Stimulated activated CD4-positive, alpha-beta T cell treated with anti-CD3 and anti-CD28 coated beads, TNF-alpha, amount 100 ng/mL, for 48 hours (primary cell): ENCODE data around the gene CACNA1C.
"Not testable (repeated sequence)": the region's sequence is repeated elsewhere in the genome, so short reads cannot be mapped to it uniquely, and the experiment has no call there.

ENCODE experiments used
- DNase-seq, 3 donors: peaks; one replicate each; pipeline ENCODE4 v3.0.0-alpha.2; 2020; ENCODE audit warnings: low read depth in 3 of 3

CACNA1C gene

DNA sequence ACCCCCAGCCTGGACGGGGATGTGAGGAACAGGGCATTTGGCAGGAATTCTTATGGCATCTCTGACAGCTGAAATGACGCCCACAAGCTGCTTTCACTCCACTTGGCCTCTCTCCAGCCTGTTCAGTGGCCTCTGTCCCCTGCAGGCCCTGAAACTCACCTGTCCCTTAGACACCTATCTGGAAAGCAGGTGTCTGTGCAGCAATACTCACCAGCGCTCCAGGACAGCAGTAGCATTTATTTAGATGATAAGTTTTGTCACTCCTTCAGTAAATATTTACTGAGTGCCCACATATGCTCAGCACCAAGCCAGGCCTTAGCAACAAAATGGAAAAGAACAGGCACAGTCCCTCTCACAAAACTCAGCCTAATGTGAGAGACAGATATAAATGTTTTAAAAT, 430.9 kb downstream of the CACNA1C start:
- DNase-seq = no peak

DNA sequence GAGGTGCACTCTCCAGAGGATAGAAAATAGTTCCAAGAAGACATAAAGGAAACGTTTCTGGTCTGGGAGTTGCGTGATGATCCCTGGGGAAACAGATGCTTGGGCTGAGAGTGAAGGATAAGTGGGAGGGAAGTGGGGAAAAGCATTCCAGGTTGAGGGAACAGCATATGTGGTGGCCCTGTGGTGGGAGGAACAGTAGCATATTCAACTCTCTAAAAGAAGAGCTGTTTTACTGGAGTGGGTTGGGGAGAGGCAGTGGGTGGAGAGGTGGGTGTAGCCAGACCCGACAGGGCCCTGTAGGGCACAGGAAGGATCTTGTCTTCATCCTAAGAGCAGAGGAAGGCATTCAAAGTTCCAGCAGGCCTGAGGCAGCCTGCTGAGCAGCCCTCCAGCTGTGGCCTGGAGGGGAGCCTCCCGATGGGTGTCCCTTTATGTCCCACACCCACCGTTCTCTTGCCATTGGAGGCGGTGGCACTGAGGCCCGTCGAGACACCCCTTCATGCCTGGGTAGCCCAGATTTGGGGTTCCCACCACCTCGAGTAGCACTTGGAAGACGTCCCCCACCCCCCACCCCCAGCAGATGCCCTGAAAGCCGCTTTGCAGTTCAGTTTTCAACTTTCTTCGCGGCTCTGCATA, 431.5 kb downstream of the CACNA1C start:
- no peak for DNase-seq

DNA sequence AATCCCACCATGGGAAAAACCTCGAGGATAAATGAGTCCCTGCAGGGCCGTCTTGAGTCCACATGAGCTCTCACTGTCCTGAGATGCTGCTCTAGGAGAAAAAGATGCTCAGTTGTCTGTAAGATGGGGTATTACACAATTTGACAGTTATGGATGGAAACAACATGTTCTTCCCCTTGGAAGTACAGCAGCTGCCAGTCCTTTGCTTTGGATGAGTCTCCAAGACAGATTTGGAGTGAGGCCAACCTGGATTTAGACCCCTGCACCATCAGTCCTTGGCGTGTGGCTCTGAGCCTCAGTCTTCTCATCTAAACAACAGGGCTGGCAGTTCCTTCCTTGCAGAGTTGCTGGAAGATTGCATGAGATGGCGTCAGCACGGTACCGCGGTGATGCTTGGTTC, 432.9 kb downstream of the CACNA1C start:
- DNase-seq = no peak

DNA sequence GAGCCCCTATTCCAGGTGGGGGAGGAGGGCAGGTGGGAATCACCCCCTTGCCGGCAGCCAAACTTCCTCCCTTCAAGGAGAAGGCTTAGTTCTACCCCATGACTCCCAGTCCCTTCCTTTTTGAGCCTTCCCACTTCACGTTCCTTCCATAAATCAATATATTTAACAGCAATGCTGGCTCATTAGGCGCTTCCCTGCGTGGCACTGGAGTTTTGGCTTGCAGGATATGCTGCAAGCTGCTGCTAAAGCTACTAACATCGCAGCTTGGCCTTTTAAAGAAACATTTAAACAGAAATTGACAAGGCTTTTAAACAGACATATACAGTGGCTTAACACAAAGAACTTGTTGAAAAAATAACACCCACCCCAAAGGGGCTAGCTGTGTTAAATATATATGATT, 434.0 kb downstream of the CACNA1C start:
- DNase-seq = no peak

DNA sequence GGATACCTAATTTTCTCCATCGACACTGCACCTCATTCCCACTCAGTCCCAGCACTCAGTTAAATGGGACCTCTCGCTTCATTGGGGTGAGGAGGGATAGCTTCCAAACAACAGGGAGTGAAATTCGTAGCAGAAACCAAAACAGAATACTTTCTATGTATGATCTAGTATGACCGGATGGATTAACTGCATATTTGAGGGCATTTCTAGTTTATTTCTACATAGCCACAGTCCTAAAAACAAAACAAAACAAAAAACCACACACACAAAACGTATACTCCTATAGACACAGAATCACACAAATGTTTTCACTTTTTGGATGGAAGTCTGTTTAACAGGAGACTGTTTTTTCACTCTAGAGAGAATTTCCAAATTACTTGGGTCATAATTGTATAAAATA, 434.5 kb downstream of the CACNA1C start:
- no peak for DNase-seq

- DNase-seq = no peak
These were observed 435.3 kb downstream of the CACNA1C start for GRCh38 chr12:2488131-2488530.

- DNase-seq = no peak
These were observed 435.8 kb downstream of the CACNA1C start for GRCh38 chr12:2488596-2488995.

DNA sequence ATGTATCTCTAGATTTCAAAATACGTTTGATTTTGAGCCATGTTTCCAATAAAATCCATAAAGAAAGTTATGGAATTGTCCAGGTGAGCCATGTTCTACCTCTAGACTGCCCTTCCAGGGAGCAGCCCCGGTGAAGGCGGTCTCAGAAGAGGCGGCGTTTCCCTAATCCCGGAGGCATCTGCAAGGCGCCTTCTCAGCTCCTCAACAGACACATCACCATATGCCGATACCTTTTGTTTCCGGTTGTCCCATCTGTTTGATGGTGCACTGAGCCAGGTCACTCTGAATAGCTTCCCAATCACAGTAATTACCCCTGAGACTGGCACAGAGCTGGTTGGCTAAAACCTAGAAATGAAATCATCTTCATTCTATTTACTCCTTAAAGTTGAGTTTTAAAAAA, 436.5 kb downstream of the CACNA1C start:
- DNase-seq = no peak

DNA sequence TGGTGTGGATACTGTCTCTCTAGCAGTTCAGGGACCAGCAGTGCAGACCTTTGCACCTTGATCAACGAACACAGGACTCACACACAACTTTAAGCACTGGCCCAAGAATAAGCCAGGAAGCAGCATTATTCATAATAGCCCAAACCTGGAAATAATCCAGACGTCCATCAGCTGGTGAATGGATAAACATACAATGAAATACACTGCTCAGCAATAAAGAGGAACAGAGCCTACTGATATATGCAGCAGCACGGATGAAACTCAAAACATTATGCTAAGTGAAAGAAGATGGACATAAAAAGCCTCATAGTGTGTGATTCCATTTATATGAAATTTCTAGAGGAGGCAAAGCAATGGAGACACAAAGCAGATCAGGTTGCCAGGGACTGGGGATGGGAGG, 438.0 kb downstream of the CACNA1C start:
- no peak for DNase-seq

- not testable (repeated sequence) for DNase-seq
These were observed 438.6 kb downstream of the CACNA1C start for GRCh38 chr12:2491349-2491748.

DNA sequence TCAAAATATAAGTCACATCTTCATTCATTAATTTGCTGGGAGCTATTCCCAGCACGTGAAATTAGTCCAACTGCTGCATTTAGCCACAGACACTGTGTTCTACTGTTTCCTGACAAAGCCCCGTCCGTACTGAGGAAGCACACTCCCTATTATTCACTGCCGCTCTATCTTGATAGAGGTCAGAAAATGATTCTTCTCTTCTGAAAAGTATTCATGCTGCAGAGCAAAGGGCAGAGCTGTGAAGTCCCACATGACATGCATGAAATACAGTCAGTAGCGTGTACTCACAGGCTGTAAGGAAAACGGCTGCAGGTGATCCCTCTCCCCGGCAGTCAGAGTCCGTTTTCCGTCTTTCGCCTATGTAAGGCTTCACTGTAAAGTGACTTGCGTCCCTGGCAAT, 439.4 kb downstream of the CACNA1C start:
- DNase-seq = no peak

DNA sequence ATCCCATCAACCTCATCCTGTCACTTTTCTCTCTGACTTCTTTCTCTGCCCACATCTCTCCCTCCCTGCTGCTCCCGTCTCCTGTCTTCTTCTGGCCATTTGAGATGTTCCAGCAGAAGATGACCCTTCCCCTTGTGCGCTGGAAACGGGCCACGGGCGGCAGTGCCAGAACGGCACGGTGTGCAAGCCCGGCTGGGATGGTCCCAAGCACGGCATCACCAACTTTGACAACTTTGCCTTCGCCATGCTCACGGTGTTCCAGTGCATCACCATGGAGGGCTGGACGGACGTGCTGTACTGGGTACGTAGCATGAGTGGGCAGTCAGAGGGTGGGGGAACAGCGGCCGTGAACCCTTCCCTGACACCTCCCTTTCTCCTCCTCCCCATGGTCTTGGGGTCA, 440.3 kb downstream of the CACNA1C start:
- no peak for DNase-seq

GRCh38 chr12:2494486-2495192, 441.9 kb downstream of the CACNA1C start:
- no peak for DNase-seq

DNA sequence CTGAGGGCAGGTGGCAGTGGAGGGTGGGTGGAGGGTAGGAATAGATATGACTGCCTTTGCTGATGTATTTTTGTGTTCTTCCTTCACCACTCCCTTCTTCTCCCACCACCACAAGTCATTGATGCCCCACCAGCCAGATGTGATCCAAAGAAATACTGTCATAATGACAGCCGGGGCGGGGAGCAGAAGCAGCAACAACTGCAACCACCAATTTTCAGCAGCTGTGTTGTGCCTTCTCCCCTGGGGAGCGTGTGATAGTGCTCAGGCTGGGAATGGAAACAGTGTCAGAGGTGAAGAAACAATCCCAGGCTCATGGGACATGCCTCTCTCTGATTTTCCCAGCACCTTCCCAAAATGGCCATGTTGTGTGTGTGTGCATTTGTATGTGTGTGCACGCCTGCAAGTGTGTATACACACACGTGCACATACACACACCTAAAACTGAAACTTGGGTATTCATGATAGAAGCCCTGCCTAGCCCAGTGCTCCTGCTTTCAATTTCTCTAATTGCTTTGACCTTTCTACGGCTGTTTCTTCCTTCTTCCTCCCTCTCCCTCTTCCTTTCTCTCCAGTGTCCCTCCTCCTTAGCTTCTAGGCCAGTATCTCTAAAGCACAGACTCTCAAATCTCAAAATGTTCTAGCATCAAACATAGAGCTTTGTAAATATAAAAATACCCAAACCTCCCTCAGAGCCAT, 442.8 kb downstream of the CACNA1C start:
- DNase-seq = no peak

DNA sequence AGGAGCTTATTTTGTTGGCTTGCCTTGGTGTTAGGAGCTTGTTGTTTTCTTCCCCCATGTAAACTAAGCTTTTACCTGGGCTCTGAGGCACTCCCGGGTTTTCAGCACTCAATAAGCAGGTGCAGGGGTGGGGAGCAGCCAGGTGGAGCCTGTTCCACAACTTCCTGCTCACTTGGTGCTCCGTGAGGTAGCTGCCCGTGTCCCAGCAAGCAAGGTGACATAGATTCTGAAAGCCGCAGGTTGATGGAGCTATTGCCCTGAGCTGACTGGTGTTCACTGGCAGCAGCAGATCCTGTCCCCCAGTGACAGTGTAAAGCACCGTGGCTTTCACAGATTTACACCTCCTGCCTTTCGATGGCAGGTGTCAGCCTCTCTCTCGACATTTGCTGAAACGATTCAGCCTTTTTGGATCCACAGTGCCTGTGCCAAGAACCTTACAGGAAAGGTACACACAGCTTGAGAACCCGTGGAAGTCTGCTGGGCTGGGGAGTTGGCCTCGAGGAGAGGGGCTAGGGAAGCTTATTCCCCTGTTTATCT, 446.2 kb downstream of the CACNA1C start:
- DNase-seq = no peak

DNA sequence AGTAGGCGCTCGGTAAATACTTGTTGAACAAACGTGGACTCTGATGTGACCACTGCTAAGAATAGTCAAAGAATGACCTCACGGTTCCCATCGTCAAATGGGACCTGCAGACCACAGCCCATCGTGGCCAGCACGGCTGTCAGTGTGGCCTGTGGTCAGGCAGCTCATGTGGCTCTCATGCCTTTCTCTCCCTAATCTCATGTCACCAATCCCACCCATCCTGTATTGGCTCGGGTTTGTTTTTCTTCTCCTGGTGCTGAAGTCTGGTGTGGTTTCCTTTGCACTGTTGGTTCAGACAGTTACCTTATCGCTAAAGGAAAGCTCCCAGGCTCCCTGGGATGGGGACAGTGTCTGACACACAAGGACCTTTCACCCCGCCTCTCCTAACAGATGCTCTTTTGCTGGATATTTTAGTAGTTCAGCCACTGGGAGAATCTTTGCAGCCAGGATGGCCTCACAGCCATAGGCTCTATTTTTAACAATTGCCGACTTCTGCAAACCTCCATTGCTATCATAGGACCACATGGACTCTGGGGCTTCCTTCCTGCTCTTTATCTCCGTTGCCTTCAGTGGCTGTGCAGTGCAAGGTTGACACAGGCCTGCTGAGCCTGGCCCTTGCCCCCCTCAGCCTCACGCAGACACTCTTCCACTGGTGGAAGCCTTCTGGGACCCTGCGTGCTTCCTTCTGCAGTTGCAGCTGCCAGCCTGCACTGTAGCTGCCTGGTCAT, 448.8 kb downstream of the CACNA1C start:
- no peak for DNase-seq

GRCh38 chr12:2503036-2503435, 450.2 kb downstream of the CACNA1C start:
- no peak for DNase-seq

DNA sequence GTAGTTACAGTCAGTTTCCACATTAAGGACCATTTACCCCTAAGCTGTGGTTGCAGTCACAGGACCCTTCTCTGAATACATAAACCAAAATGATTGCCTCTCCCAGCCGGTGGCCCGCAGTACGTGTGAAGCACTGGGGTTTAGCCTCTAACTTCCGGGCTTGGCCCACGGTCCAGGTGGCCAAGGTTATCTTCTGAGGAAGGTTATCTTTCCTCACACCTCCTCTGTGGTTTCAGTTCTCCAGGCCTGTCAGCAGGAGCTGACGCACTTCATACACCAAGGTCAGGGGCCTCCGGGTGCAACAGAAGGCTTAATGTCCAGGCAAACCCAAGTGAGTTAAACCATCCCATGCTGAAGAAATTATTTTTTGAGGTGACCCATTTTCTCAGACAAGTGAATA, 451.0 kb downstream of the CACNA1C start:
- no peak for DNase-seq

- no peak for DNase-seq
These were observed 451.8 kb downstream of the CACNA1C start for GRCh38 chr12:2504577-2504976.

- no peak for DNase-seq
These were observed 455.0 kb downstream of the CACNA1C start for GRCh38 chr12:2507814-2508213.

DNA sequence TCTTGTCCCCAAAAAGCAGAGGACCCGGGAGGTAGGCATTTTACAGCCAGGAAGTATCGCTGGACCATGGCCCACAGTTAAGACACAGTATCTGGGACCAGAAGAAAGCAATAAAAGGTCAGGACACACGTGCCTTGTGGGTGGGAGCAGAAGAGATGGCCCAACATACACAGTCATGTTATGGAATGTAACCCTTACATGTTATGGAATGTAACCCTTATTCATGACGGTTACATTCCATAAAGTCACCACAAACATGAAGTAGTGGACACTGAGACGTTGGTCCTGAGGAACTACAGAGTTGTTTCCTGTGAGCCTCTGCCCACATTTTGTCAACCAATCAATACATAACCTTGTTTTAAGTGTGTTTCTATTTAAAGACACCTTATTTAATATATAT, 456.4 kb downstream of the CACNA1C start:
- no peak for DNase-seq

DNA sequence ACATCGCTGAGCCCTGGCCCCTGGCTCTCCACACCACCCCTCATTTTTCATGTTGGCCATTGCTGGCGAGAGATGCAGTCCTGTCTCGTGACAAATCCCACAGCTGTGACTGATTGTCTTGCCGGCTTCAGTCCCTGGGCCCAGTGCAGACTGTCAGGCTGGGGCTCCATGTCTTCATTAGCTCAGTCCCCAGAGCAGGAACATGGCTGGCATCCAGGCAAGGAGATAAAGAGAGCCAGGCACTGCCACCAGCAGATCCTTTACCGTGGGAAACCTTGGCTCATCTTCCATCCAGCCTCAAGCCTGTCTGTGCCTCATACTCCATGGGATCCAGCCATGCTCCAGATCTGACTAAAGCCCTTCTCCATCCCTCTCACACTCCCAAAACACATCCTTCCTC, 457.3 kb downstream of the CACNA1C start:
- no peak for DNase-seq
